HEK293 (cell line): ENCODE results near the gene TARBP1.

Experiments
- AEBP2 ChIP-seq: fragments of 450-650 bp; formaldehyde crosslinking; IDR thresholded peaks from 2 replicates; pipeline ENCODE4 v1.5.1; 2016; ENCODE audit warnings: missing biosample characterization, missing genetic modification characterization, borderline replicate concordance
- ATF2 ChIP-seq: fragments of 450-650 bp; formaldehyde crosslinking; IDR thresholded peaks from 2 replicates; pipeline ENCODE4 v1.5.1; 2016; ENCODE audit warnings: missing biosample characterization, missing genetic modification characterization, low read depth
- KLF7 ChIP-seq: fragments of 450-650 bp; formaldehyde crosslinking; IDR thresholded peaks from 2 replicates; pipeline ENCODE4 v1.5.1; 2016; ENCODE audit warnings: missing biosample characterization, missing genetic modification characterization, borderline replicate concordance
- PRDM1 ChIP-seq: fragments of 450-650 bp; formaldehyde crosslinking; IDR thresholded peaks from 2 replicates; pipeline ENCODE4; 2016; ENCODE audit warnings: missing biosample characterization, missing genetic modification characterization
- REST ChIP-seq: fragments of 450-650 bp; formaldehyde crosslinking; IDR thresholded peaks from 2 replicates; pipeline ENCODE4 v1.5.1; 2016; ENCODE audit warnings: missing biosample characterization, missing genetic modification characterization
- SALL2 ChIP-seq: fragments of 450-650 bp; formaldehyde crosslinking; IDR thresholded peaks from 2 replicates; pipeline ENCODE4 v1.5.0; 2017; ENCODE audit warnings: missing biosample characterization, mild to moderate bottlenecking, missing genetic modification characterization, borderline replicate concordance
- TSHZ1 ChIP-seq: fragments of 450-650 bp; formaldehyde crosslinking; IDR thresholded peaks from 2 replicates; pipeline ENCODE4 v1.5.1; 2016; ENCODE audit warnings: missing biosample characterization, missing genetic modification characterization, borderline replicate concordance
- ZFHX2 ChIP-seq: fragments of 450-650 bp; formaldehyde crosslinking; conservative IDR thresholded peaks from 2 replicates; pipeline ENCODE4 v1.5.1; 2016; ENCODE audit warnings: missing biosample characterization, missing genetic modification characterization
- ZFP69B ChIP-seq: fragments of 450-650 bp; formaldehyde crosslinking; IDR thresholded peaks from 2 replicates; pipeline ENCODE4 v1.5.1; 2016; ENCODE audit warnings: missing biosample characterization, missing genetic modification characterization
- ZNF174 ChIP-seq: fragments of 450-650 bp; formaldehyde crosslinking; IDR thresholded peaks from 2 replicates; pipeline ENCODE4 v1.5.0; 2017; ENCODE audit warnings: missing biosample characterization, mild to moderate bottlenecking, missing genetic modification characterization
- ZNF223 ChIP-seq: fragments of 450-650 bp; formaldehyde crosslinking; IDR thresholded peaks from 2 replicates; pipeline ENCODE4 v1.5.1; 2016; ENCODE audit warnings: missing biosample characterization, missing genetic modification characterization
- ZNF433 ChIP-seq: fragments of 450-650 bp; formaldehyde crosslinking; IDR thresholded peaks from 2 replicates; pipeline ENCODE4 v1.5.1; 2016; ENCODE audit warnings: missing biosample characterization, missing genetic modification characterization, low read depth
- ZNF449 ChIP-seq: fragments of 450-650 bp; formaldehyde crosslinking; IDR thresholded peaks from 2 replicates; pipeline ENCODE4 v1.5.1; 2017; ENCODE audit warnings: missing biosample characterization, mild to moderate bottlenecking, missing genetic modification characterization, moderate library complexity
- ZNF544 ChIP-seq: fragments of 450-650 bp; formaldehyde crosslinking; IDR thresholded peaks from 2 replicates; pipeline ENCODE4 v1.5.0; 2017; ENCODE audit warnings: missing biosample characterization, missing genetic modification characterization
- ZNF548 ChIP-seq: fragments of 450-650 bp; formaldehyde crosslinking; IDR thresholded peaks from 2 replicates; pipeline ENCODE4 v1.5.1; 2016; ENCODE audit warnings: missing biosample characterization, missing genetic modification characterization
- ZNF571 ChIP-seq: fragments of 450-650 bp; formaldehyde crosslinking; IDR thresholded peaks from 2 replicates; pipeline ENCODE4 v1.5.0; 2017; ENCODE audit warnings: missing biosample characterization, missing genetic modification characterization
- ZNF580 ChIP-seq: fragments of 450-650 bp; formaldehyde crosslinking; IDR thresholded peaks from 2 replicates; pipeline ENCODE4 v1.5.1; 2016; ENCODE audit warnings: missing biosample characterization, missing genetic modification characterization
- ZNF639 ChIP-seq: fragments of 450-650 bp; formaldehyde crosslinking; IDR thresholded peaks from 2 replicates; pipeline ENCODE4 v1.5.1; 2016; ENCODE audit warnings: missing biosample characterization, missing genetic modification characterization
- ZNF658 ChIP-seq: fragments of 450-650 bp; formaldehyde crosslinking; IDR thresholded peaks from 2 replicates; pipeline ENCODE4; 2016; ENCODE audit warnings: missing biosample characterization, missing genetic modification characterization
- ZNF701 ChIP-seq: fragments of 450-650 bp; formaldehyde crosslinking; IDR thresholded peaks from 2 replicates; pipeline ENCODE4 v1.5.1; 2016; ENCODE audit warnings: missing biosample characterization, missing genetic modification characterization
- ZNF747 ChIP-seq: fragments of 450-650 bp; formaldehyde crosslinking; IDR thresholded peaks from 2 replicates; pipeline ENCODE4 v1.5.1; 2016; ENCODE audit warnings: missing biosample characterization, missing genetic modification characterization
- ZNF768 ChIP-seq: fragments of 450-650 bp; formaldehyde crosslinking; IDR thresholded peaks from 2 replicates; pipeline ENCODE4 v1.5.1; 2018; ENCODE audit warnings: missing biosample characterization, mild to moderate bottlenecking, missing genetic modification characterization
- ZNF791 ChIP-seq: fragments of 450-650 bp; formaldehyde crosslinking; IDR thresholded peaks from 2 replicates; pipeline ENCODE4 v1.5.1; 2016; ENCODE audit warnings: missing biosample characterization, missing genetic modification characterization
- ZSCAN4 ChIP-seq: fragments of 450-650 bp; formaldehyde crosslinking; IDR thresholded peaks from 2 replicates; pipeline ENCODE4 v1.5.1; 2017; ENCODE audit warnings: missing biosample characterization, missing genetic modification characterization

TARBP1 gene

GRCh38 chr1:234499119-234499942, 20.4 kb upstream of the TARBP1 start (continued):
- TF ChIP-seq ZNF639 (tag by site-specific recombination) (peak; percentile 71), ZFP69B (tag by site-specific recombination) (peak; percentile 71), ZNF580 (tag by site-specific recombination) (no peak), ZNF544 (tag by site-specific recombination) (no peak), ZNF571 (no peak), KLF7 (no peak), ZNF223 (tag by site-specific recombination) (no peak), ATF2 (tag by site-specific recombination) (no peak), ZNF768 (tag by site-specific recombination) (no peak), ZNF658 (tag by site-specific recombination) (no peak), ZNF791 (tag by site-specific recombination) (no peak), ZNF174 (no peak), SALL2 (tag by site-specific recombination) (no peak), ZNF701 (tag by site-specific recombination) (no peak), ZNF433 (tag by site-specific recombination) (no peak), PRDM1 (tag by site-specific recombination) (no peak), ZNF747 (tag by site-specific recombination) (no peak), AEBP2 (tag by site-specific recombination) (no peak), ZSCAN4 (tag by site-specific recombination) (peak; percentile 63), ZNF548 (tag by site-specific recombination) (no peak), TSHZ1 (tag by site-specific recombination) (no peak), ZNF449 (tag by site-specific recombination) (peak; percentile 45; the same call in 1 of the 2 replicates), REST (tag by site-specific recombination) (peak; percentile 53), ZFHX2 (no peak)
